NOMO-1 treated with DMSO at 0.1 percent for 48 hours (cell line): ENCODE data around the gene PPP6R1.

Experiments used
- DNase-seq: peaks from one replicate; lab custom pipeline; 2025; ENCODE audit not compliant: unreplicated experiment; lab: John Stamatoyannopoulos, UW

PPP6R1 gene

GRCh38 chr19:55245236-55245904 is 13.4 kb downstream of the PPP6R1 start:
- DNase-seq, result no peak

DNA sequence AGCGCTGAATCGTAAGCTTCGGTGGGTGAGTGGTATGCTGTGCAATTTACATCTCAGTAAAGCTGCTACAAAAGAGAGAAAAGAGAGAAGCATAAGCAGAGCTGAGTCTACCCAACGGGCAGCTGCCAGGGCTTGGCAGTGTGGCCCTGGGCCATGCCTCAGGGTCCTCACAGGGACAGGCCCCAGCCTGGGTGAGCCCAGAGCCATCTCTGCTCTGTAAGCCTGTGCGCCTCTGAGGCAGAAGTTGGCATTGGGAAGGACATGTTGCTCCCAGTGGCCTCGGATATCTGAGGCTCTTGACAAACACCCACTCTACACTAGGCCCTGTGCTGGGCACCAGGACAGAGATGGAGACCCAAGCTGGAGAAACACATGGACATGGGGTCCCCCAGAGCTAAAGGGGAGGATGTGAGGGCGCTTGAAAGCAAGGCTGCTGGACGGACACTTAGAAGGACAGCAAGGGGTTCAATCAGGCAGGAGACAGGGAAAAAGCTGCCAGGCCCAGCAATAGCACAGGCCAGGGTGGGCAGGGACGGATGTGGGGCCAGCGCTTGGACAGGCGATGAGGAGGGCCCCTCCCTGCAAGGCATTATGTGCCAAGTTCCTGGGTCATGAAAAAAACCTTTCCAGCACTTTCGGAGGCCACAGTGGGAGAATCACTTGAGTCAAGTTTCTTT is 14.7 kb downstream of the PPP6R1 start:
- no peak for DNase-seq

- no peak for DNase-seq
These were observed 16.3 kb downstream of the PPP6R1 start for GRCh38 chr19:55242517-55242916.

DNA sequence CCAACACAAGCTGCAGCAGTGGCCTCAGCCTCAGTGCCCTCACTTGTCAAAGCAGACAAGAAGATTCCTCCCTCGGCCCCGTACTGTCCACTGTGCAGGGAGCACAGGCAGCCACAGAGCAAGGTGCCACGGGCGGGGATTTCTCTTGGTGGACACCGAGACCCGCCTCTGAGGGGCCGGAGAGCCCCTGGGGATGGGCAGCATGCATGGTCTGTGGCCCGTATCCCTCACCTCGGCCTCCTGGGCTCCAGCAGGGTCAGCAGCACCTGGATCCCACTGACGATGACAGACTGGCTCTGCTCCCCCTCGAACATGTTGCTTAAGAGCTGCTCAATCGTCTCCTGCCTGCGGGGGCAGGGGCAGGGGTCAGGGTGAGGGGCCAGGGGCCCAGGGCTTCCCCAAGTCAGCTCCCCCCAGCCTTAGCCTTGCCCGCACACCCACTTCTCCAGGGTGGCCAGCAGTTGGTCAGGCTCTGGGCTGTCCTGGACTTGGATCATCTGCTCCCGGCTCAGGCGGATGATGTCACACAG is 16.8 kb downstream of the PPP6R1 start:
- no peak for DNase-seq

DNA sequence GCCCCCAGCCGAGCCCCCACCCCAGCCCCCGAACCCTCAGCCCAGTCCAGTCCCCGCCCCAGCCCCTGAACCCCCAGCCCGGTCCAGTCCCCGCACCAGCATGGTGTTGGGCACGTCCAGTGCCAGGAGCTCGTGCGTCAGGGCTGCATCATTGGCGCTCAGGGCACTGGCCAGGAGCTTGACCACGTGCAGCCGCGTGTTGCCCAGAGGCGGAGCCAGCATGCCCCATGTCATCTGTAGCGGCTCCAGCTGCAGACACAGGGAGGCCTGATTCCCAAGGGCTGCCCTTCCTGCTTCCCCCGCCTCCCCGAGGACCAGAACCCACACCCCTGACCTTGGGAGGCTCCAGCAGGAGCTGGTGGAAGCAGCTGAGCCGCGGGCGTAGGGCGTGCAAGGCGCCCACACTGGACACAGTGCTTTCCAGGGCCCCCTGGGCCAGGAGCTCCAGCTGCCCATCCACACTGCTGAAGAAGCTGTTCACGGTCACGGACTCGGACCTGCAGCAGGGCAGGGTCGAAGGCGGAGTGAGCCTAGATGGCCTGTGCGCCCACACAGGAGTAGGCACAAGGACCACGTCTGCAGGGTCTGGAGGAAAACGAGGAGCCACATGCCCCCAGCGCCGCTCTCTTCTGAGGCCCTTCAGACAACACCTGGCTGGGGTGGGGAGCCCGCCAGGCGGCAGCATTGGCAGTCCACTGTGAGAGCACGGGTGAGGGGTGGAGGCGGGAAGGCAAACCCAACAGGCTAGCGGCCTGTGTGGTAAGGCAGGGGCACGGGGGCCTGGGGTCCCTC is 17.5 kb downstream of the PPP6R1 start:
- DNase-seq, result no peak

DNA sequence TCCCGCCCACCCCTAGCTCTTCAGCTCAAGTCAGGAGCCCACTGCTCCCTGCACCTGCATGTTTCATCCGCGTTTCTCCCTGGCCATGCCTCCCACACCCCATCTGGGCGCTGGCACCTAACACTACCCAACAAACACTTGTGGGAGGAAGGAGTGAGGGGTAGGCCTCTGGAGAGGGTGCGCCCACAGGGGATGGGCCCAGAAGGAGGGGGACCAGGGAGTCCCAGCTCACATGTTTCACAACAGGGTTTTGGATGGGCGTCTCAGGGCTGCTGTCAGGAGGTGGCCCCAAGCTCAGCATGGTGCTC is 18.1 kb downstream of the PPP6R1 start:
- no peak for DNase-seq

DNA sequence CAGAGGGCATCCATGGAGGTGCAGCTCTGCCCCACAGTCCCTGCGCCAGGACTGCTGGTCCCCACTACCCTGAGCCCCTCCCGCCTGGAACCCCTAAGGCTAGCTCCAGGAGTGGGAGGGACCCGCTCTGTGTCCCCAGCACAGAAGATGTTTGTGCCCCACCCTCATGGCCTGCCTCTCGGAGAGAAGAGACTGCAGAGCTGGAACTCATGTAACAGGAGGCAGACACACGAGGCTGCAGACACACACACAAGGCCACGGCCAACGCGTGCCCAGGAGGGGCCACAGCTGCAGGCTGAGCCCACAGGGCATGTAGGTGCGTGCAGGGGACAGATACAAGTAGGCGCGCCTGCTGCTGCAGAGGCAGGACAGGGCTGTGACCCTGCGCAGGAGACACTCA is 19.8 kb downstream of the PPP6R1 start:
- DNase-seq, result no peak

GRCh38 chr19:55238030-55238429 is 20.8 kb downstream of the PPP6R1 start:
- DNase-seq, result no peak

GRCh38 chr19:55232986-55233385 is 25.8 kb downstream of the PPP6R1 start:
- DNase-seq, result no peak

GRCh38 chr19:55232286-55232602 is 26.6 kb downstream of the PPP6R1 start:
- DNase-seq, result no peak

- DNase-seq, result no peak
These were observed 27.2 kb downstream of the PPP6R1 start for GRCh38 chr19:55231391-55232285.

DNA sequence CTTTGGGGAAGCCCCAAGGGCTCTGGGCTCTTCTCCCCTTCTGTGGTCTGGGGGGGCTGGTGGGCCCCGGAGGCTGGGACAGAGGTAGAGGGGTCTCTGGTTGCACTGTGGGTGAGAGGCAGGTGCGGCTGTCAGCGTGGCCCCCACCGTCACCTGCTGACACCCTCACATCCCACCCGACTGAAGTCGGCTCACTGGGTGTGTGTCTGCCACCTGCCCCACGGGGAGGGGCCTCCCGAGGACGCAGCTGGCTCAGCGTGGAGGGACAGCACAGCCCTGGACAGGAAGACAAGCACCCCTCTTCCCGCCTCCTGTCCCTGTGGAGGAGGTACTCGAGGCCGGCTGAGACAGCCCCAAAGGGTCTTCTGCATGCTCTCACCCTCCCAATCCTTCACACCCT is 28.0 kb downstream of the PPP6R1 start:
- no peak for DNase-seq

- no peak for DNase-seq
These were observed 28.5 kb downstream of the PPP6R1 start for GRCh38 chr19:55230329-55230728.

- no peak for DNase-seq
These were observed 29.0 kb downstream of the PPP6R1 start for GRCh38 chr19:55229789-55230182.

- no peak for DNase-seq
These were observed 29.6 kb downstream of the PPP6R1 start for GRCh38 chr19:55229145-55229788.

- no peak for DNase-seq
These were observed 30.3 kb downstream of the PPP6R1 start, which contains the start of gene TMEM86B for GRCh38 chr19:55228403-55229031. TSS of gene TMEM86B (minus strand) at chr19:55228763. CDS start at chr19:55228741, 22 bp downstream.

DNA sequence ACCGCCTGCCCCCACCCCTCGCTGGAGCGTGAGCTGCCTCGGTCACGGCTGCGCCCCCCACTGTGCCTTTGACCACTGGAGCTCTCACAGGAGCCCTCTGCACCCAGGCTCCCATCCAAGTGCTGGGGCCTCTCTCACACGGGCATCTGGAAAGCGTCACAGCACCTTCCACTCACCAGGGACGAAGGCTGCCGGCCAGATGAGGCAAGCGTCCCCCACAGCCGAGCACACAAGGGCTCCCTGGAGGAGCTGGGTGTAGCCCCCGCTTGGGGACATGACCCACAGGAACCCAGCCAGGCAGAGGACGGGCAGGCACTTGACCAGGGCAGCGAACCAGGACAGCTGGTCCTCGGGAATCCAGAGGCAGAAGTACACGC is 30.8 kb downstream of the PPP6R1 start:
- no peak for DNase-seq

DNA sequence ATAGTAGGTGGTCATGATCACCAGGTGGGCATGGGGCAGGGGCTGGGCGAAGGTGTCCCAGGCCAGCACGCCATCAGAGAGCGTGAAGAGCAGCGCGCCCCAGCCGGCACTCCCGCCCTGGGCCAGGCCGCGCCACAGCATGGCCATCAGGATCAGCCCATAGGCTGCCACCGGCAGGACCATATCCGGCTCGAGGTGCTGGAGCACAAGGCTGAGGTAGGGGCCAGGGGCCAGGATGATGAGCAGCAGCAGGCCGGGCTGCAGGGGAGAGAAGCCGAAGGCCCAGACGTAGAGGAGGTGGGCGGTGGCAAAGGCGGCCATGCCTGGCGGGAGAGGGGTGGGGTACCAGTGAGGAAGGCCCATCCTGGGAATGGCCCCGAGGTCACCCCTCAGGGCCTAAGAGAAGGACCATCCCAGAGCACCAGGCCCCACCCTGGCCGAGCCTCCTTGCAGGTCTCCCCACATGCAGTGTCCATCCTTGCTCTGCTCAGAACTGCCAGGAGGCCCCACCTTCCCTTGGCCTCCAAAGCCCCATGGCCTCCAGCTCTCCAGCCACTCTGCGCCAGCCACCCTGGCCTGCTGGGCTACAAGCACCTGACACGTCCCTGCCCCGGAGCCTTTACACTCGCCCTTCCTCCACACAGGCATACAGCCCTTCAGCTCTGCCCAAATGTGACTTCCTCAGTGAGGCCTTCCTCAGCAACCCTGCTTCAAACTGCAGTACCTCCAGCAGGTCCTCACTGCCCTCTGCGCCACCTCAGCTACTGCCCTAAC is 31.4 kb downstream of the PPP6R1 start:
- no peak for DNase-seq

DNA sequence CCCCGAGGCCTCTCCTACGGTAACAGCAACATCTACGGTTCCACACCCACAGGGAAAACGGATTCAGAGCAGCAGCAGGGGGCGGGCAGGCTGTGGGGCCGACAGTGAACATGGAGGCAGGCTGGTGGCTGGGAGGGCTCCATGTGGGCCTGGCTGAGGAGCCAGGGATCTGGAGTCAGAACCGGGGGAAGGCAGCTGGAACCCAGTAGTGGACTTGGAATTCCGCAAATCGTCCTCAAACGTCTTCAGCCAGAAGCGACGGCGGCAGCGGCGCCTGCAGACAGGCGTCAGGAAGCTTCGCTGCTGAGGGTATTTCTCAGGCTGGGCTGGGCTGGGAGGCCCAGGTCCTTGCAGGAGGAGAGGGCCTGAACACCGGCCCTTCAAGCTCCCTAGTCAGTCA is 32.0 kb downstream of the PPP6R1 start:
- DNase-seq, result no peak
